Kidney capillary endothelial cell (primary cell): ENCODE results near the gene NPIPA7.
"Not testable (repeated sequence)": the region's sequence is repeated elsewhere in the genome, so short reads cannot be mapped to it uniquely, and the experiment has no call there.

Experiments
- DNase-seq: peaks from one replicate; pipeline ENCODE4 v3.0.0-alpha.2; 2018; ENCODE audit warnings: low spot score

The NPIPA7 gene

GRCh38 chr16:16378840-16379239 lies at the start of gene NPIPA7:
Gene NPIPA7, plus strand, starts transcription at chr16:16379140. Its CDS starts 105 bp downstream, at chr16:16379245.
- DNase-seq: not testable (repeated sequence)

GRCh38 chr16:16331466-16331865 lies 47.5 kb upstream of the NPIPA7 start:
- not testable (repeated sequence) for DNase-seq

GRCh38 chr16:16357556-16357955 lies 21.4 kb upstream of the NPIPA7 start:
- DNase-seq: not testable (repeated sequence)

- not testable (repeated sequence) for DNase-seq
Measured at GRCh38 chr16:16358539-16359240, 20.2 kb upstream of the NPIPA7 start.

- DNase-seq: not testable (repeated sequence)
Measured at GRCh38 chr16:16363595-16363994, 15.3 kb upstream of the NPIPA7 start.

- DNase-seq: not testable (repeated sequence)
Measured at GRCh38 chr16:16364100-16364499, 14.8 kb upstream of the NPIPA7 start.

GRCh38 chr16:16364701-16365100 lies 14.2 kb upstream of the NPIPA7 start:
- not testable (repeated sequence) for DNase-seq

GRCh38 chr16:16365319-16365718 lies 13.6 kb upstream of the NPIPA7 start:
- not testable (repeated sequence) for DNase-seq

- not testable (repeated sequence) for DNase-seq
Measured at GRCh38 chr16:16365851-16366250, 13.1 kb upstream of the NPIPA7 start.

- DNase-seq: not testable (repeated sequence)
Measured at GRCh38 chr16:16366552-16367284, 12.2 kb upstream of the NPIPA7 start.

GRCh38 chr16:16367285-16367628 lies 11.7 kb upstream of the NPIPA7 start:
- not testable (repeated sequence) for DNase-seq

- not testable (repeated sequence) for DNase-seq
Measured at GRCh38 chr16:16369081-16369856, 9.7 kb upstream of the NPIPA7 start.

GRCh38 chr16:16371136-16371735 lies 7.7 kb upstream of the NPIPA7 start:
- not testable (repeated sequence) for DNase-seq

- not testable (repeated sequence) for DNase-seq
Measured at GRCh38 chr16:16374192-16374591, 4.7 kb upstream of the NPIPA7 start.

- DNase-seq: not testable (repeated sequence)
Measured at GRCh38 chr16:16399685-16400084, 20.7 kb downstream of the NPIPA7 start.

- not testable (repeated sequence) for DNase-seq
Measured at GRCh38 chr16:16402333-16402732, 23.4 kb downstream of the NPIPA7 start.

- not testable (repeated sequence) for DNase-seq
Measured at GRCh38 chr16:16404283-16404682, 25.3 kb downstream of the NPIPA7 start.

- not testable (repeated sequence) for DNase-seq
Measured at GRCh38 chr16:16405421-16405820, 26.5 kb downstream of the NPIPA7 start.

GRCh38 chr16:16408430-16408829 lies 29.5 kb downstream of the NPIPA7 start:
- DNase-seq: not testable (repeated sequence)

GRCh38 chr16:16413773-16414172 lies 34.8 kb downstream of the NPIPA7 start:
- DNase-seq: not testable (repeated sequence)

- DNase-seq: not testable (repeated sequence)
Measured at GRCh38 chr16:16417071-16417470, 38.1 kb downstream of the NPIPA7 start.
